ENCODE data around the gene CBX8.

CBX8 gene

GRCh38 chr17:79792984-79793923, 3.6 kb downstream of the CBX8 start:
- no peak for DNase-seq (ENCODE audit: low spot score)

DNA sequence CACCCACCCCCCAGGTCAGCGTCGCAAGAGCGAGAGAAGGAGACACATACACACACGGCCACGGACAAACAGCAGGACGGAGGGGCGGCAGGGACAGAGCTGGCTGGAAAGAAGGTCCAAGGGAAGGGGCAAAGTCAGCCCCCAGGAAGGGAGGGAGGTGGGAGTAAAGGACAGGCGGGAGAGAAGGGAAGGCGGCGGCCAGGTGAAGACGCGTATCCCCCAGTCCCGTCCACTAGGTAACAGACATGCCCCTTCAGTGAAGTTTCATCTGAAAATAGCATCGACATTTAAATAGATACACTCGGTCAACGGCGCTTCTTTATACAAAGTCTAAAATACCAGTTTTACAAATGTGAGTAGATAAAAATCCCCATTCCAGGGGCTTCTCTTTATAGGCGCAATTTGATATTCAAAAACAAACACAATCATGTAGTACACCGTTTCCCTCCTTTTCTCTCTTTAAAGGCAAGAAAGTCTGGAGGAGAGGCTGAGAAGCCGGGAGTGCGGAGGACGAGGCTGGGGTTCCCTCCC, 4.5 kb downstream of the CBX8 start:
- DNase-seq (ENCODE audit: low spot score): no peak

DNA sequence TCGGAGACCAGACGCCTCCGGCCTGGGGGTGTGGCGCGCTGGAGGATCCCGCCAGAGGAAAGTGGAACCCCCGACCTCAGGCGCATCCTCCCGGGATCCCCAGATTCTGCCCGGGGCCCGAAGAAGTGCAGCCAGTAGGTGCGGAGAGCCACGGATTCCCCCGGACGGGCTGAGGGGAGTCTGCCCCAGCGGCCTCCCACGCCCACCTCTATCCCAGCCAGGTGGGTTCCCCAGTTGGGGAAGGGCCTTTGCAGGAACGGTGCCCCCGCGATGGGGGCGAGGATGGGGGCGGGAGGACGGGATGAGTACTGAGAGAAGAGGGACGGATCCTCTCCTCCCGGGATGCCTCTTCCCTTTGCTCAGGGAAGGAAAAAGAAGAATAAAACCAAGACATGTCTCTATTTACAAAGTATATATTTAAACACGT, 5.1 kb downstream of the CBX8 start:
- no peak for DNase-seq (ENCODE audit: low spot score)

DNA sequence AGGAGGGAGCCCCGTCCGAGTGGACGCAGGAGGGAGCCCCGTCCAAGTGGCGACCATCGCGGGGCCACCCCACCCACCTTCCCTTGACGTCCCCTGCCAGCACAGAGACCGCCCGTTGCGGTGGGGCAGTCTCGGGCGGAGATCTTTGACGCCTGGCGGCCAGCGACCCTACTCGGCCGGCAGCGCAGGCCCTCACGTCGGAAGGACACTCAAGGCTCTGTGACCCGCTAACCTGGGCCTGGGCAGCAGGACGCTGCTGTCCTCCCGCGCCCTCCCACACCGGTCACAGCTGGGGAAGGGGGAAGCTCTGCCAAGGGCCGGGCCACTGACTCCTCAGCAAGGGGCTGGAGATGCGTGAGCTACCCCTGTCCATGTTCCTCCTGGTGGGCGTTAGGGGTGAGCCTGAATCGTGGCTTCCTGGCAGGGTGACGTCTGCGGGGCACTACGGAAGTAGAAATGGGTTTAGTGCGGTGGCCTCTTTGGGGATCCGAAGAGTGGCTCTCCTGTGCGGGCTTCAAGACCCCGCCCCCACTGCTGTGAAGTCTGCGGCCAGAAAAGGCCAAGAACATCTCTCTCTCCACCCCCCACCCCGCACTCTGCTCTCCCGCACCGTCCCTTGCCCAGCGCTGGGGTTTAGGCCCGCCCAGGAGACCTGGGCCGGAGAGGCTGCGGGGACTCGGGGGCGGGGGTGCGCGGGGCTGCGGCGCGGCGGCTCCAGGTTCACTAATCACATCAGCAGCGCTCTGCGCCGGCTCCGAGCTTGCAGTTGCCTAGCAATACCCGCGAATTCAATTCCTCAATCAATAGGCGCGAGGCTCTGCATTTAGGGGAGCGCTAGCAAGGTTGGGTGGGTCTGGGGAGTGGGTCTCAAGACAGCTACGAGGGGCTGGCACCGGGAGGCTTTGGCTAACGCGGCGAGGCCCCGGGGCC, 5.8 kb downstream of the CBX8 start:
- no peak for DNase-seq (ENCODE audit: low spot score)

DNA sequence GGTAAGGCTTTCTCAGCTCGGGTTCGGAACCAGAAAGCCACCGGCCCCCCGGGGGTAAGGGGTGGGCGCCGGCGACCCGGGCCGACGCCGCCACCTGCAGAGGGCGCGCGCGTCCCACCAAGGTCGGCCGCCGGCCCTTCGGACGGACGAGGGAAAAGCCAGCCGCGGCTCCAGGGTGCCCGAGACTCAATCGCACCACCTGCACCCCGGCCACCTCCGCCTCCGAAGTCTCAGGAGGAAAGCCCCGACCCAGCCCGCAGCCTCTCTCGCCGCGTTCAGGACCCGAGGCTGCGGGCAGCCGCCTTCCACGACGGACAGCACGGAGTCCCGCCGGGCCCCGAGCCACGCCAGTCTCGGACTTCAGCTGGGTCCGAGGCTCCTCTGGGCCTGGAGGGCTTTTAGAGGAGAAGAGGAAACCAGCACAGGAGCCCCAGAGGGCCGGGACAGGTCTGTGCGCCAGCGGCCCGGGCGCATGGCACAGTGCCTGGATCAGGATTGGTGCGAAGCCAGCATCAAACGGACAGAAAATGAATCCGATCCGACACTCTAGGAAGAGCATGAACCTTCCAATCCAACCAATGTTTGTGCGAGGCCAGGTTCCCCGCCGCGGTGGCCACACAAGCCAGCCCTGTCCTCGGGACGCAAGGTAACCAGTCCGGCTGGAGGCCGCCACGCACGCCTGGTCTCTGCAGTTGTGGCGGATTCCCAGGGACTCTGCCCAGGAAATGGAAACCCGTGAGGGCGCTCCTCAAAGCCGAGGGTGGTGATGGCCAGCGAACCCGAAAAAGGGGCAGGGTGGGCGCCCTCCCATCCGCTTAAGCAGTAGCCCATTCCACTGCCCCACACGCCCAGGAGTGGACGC, 6.7 kb downstream of the CBX8 start:
- DNase-seq (ENCODE audit: low spot score): no peak

GRCh38 chr17:79788989-79789942, 7.6 kb downstream of the CBX8 start:
- DNase-seq (ENCODE audit: low spot score): no peak

DNA sequence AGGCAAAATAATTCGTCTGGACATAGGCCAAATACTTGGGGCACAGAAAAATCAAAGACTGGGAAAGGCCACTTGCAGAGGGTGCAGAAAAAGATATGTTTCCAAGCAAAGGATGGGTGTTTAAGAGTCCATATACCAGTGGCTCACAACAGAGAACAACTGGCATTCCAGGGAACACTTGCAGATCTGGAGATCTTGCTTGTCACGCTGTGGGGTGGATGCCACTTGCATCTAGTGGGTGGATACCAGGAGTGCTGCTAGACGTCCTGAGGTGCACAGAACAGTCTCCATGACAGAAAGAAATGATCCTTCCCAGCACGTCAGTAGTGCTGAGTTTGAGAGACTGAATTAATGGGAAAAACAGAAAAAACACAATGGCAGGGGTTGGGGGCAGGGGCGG, 8.4 kb downstream of the CBX8 start:
- no peak for DNase-seq (ENCODE audit: low spot score)

GRCh38 chr17:79786930-79787643, 9.8 kb downstream of the CBX8 start:
- DNase-seq (ENCODE audit: low spot score): no peak

GRCh38 chr17:79785900-79786810, 10.7 kb downstream of the CBX8 start:
- DNase-seq (ENCODE audit: low spot score): no peak

DNA sequence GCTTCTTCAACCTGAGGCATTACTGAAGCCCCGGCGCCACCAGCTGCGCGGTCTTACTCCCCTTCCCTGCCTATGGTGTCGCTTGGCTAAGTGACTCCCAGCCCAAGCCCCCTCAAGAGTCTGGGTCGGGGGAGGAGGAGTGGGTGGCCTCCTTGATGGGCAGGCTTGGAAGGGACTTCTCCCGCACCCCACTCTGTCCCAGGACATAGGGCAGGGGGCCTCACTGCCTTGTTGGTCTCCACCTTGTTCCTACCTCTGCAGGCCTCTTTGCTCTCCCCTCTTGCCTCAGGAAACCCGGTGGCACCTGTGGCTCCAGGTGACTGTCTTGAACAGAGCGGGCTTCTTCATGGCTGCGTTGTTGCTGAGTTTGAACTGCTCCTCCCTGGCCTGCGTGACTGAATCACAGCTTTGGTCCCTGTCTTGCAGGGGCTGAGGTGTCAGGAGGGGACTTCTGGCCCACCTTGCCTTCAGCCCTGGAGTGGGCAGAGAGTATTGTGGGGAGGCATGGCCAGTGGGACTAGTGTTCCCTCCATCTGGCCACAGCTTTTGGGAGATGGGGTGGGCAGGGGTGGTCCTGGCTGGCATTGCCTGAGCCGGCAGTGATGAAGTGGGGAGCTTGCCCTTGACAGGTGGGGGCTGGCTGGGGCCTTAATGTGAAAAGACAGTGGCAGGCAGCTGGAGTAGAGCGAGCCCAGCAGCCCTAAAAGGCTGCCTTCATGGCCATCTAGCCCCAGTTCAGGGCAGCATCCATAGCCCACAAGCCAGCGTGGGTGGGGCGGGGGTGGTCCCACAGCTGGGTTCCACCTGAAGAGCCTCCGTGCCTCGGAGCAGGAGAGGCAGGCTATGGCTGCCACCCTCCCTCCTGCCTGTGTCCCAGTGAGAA, 11.6 kb downstream of the CBX8 start:
- DNase-seq (ENCODE audit: low spot score): no peak

- no peak for DNase-seq (ENCODE audit: low spot score)
Observed at GRCh38 chr17:79784353-79785016, 12.4 kb downstream of the CBX8 start.

- no peak for DNase-seq (ENCODE audit: low spot score)
Observed at GRCh38 chr17:79783891-79784290, 13.0 kb downstream of the CBX8 start.

DNA sequence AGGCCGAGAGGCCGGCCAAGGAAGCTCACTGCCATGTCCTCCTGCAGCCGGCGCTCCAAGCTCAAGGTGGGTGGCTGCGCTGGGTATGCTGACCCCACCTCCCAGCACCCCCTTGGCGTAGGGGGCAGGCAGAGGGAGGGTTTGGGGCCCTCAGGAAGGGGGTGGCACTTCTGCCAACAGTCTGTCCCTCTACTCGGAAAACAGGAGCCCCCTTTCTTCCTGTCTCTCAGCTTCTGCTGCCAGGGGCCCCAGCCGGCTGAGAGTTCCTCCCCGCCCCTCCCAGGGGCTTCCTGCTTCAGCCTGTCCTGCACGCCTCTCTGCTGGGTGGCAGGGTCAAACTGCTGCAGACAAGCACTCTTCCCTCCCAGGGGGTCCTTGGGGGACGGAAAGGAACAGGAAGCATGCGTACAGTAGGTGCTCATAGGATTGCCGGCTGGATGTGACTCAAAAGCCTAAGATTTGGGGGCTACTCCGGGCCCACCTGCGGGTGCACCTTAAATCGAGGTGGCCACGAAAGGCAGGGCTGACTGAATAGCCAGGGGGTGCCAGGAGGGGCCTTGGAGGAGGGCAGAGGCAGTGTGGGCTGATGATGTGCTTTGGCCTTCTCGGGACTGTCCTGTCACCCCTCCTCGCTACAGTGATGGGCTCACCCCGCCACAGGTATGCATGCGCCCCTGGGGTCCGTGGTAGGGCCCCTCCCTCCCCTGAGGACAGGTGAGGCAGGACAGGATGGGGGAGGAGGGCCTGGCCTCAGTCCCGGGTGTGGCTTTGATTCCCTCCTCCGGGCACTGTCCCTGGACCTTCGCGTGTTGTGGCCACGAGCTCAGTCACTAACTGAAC, 14.9 kb downstream of the CBX8 start:
- DNase-seq (ENCODE audit: low spot score): no peak

DNA sequence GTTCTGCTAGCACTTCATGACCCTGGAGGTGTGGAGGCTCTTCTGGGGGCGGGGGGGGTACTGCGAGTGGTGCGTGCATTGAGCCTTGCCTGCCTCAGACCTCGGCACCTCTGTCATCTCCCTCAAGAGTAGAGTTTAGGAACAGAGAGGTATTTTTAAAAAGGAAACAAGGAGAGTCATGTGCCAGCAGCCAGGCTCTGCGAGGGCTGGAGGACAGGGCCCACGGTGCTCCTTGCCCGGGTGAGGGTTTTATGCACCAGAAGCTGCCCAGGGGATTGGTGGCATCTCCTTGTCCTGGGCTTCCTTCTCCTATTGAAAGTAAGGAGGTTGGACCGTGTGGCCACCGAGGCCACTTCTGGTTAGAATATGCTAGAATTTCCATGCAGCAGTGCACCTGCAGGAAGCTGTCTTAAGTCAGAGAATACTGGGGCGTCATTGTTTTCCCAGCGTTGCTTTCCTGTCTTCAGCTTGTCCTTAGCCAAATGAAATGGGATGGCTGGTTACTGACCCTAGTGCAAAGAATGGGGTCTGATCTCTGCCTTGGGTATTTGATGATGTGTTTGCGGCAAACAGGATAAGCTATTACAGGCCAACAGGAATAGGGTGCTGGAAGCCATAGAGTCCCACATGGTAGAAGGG, 15.7 kb downstream of the CBX8 start:
- no peak for DNase-seq (ENCODE audit: low spot score)

DNA sequence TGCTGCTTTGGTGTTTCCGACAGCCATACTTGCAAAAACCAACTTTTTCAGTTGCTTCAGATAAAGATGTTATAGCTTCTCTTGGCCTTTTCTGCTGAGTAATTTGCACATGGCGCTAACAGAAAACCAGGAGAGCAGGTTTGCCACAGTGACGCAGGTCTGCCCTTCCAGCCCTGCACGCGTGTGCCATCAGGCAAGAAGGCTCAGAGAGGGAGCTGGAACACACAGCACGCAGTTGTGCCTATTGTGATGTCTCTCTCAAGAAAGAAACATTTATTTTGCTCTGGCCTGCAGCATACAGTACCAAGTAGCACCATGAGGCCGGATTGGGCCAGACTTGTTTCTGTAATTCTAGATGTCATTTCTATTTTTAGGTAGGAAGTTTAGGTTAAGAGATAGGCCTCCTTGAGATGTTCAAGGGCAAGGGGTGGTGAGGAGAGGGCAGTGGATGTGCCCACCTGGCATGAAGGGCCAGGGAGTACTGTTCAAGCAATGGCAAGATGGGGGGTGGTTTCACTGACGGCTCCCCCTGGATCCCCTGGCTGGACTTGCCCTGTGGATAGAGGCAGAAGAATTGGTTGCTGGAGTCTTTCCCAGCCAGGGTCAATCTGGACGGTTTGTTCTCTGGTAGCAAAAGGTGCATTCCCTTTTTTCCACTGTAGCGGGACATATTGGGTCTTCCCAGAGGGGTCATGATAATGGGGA, 17.1 kb downstream of the CBX8 start:
- DNase-seq (ENCODE audit: low spot score): no peak

Measured in pons (tissue), 1 donor.